Peyer's patch (tissue), 4 donors: Measurements from ENCODE around the gene P2RX2. TPM values are rescaled to one million over a fixed set of nuclear protein-coding genes. Genes with fewer than 3 reads are reported as not detected.

ENCODE experiments used
- DNase-seq, 3 donors: peaks; one replicate each; pipeline ENCODE4 v3.0.0-alpha.2; 2017 to 2019
- H3K27ac ChIP-seq, 4 donors: fragments of 200-600 bp; sonication (generic); one replicate each; pipeline ENCODE4 v1.5.1; 2016 to 2019
- H3K27me3 ChIP-seq, 2 donors: fragments of 200-600 bp; sonication (generic); one replicate each; pipeline ENCODE4 v1.5.1; 2019
- H3K36me3 ChIP-seq, 3 donors: fragments of 200-600 bp; sonication (generic); one replicate each; pipeline ENCODE4 v1.5.1; 2016 to 2019
- H3K4me1 ChIP-seq, 4 donors: fragments of 200-600 bp; sonication (generic); one replicate each; pipeline ENCODE4 v1.5.1; 2016 to 2019
- H3K4me3 ChIP-seq, 4 donors: fragments of 200-600 bp; sonication (generic); 1 replicate in 3 of 4; 2 replicates in 1 of 4; pipeline ENCODE4 v1.5.1; 2016 to 2019; ENCODE audit warnings: mild to moderate bottlenecking in 1 of 4
- H3K9me3 ChIP-seq, 4 donors: fragments of 200-600 bp; sonication (generic); one replicate each; pipeline ENCODE4 v1.5.1; 2016 to 2019; ENCODE audit warnings: mild to moderate bottlenecking in 1 of 4
- CTCF ChIP-seq, 6 experiments: fragments of 450-650 bp in 4 of 6; fragments of 200-600 bp in 2 of 6; sonication (generic) in 1 of 6; IDR thresholded peaks; one replicate each; pipeline ENCODE4 v1.5.1; 2017 to 2019; ENCODE audit warnings: antibody characterized with exemption in 6 of 6, mild to moderate bottlenecking in 3 of 6, moderate library complexity in 1 of 6
- POLR2A ChIP-seq, 2 donors: fragments of 450-650 bp; IDR thresholded peaks; one replicate each; pipeline ENCODE4 v1.5.1; 2017; ENCODE audit warnings: antibody characterized with exemption in 2 of 2, mild to moderate bottlenecking in 2 of 2, moderate library complexity in 2 of 2
- total RNA-seq, 4 donors: library from RNA; depleted of rRNA; stranded (reverse); fragments of >200 nt; gene quantifications; one replicate each; pipeline ENCODE4 v1.1.0, GENCODE V29; 2016

The P2RX2 gene
- total RNA-seq, 4 donors from 2014 or later = 3.8 to 4.7 (median 4.1) TPM; not detected in 1

- Histone ChIP-seq H3K9me3 (no peaks in the 10 kb centered on the region), H3K36me3 (no peaks in the 10 kb centered on the region), H3K27me3 (peaks cover 0 to 5% of the 10 kb centered on the region in 2 donors), H3K27ac (no peak overlapping the region), H3K4me3 (no peak overlapping the region), H3K4me1 (peaks cover 0 to 10% (median 0%) of the 10 kb centered on the region in 4 donors)
- DNase-seq = peak in 1 of 3 donors; percentile 47
- no peak for TF ChIP-seq CTCF (IDR thresholded peaks at IDR 0.05)
- TF ChIP-seq POLR2A (IDR thresholded peaks at IDR 0.05) = no peak
These were observed 10.1 kb upstream of the P2RX2 start for GRCh38 chr12:132608231-132609171.

- no peak within 1 kb of the TSS for H3K27ac ChIP-seq
- TF ChIP-seq POLR2A (IDR thresholded peaks at IDR 0.05) = no peak
- no peak for TF ChIP-seq CTCF (IDR thresholded peaks at IDR 0.05)
- H3K9me3 ChIP-seq = no peaks in the 10 kb centered on the region
- no peaks in the 10 kb centered on the region for H3K27me3 ChIP-seq
- no peaks in the 10 kb centered on the region for H3K4me1 ChIP-seq
- H3K4me3 ChIP-seq = peak within 1 kb of the TSS in 1 of 4 donors; percentile 11
- DNase-seq = peak in 1 of 3 donors; percentile 47
- no peaks in the 10 kb centered on the region for H3K36me3 ChIP-seq
These were observed 8.4 kb upstream of the P2RX2 start, which contains the start of gene LRCOL1 for GRCh38 chr12:132610051-132610759. LRCOL1 (minus strand) TSS chr12:132610582; CDS start chr12:132606251, 4,331 bp downstream.

GRCh38 chr12:132610866-132611602 is 7.5 kb upstream of the P2RX2 start:
- H3K4me1 ChIP-seq = no peaks in the 10 kb centered on the region
- TF ChIP-seq CTCF (IDR thresholded peaks at IDR 0.05) = no peak
- TF ChIP-seq POLR2A (IDR thresholded peaks at IDR 0.05) = no peak
- no peaks in the 10 kb centered on the region for H3K27me3 ChIP-seq
- H3K9me3 ChIP-seq = no peaks in the 10 kb centered on the region
- H3K27ac ChIP-seq = no peak overlapping the region
- DNase-seq = no peak
- H3K4me3 ChIP-seq = no peak overlapping the region
- no peaks in the 10 kb centered on the region for H3K36me3 ChIP-seq

- Histone ChIP-seq H3K27me3 (no peaks in the 10 kb centered on the region), H3K27ac (no peak overlapping the region), H3K36me3 (no peaks in the 10 kb centered on the region), H3K9me3 (peaks cover 0 to 4% (median 1%) of the 10 kb centered on the region in 4 donors), H3K4me3 (no peak overlapping the region), H3K4me1 (no peaks in the 10 kb centered on the region)
- TF ChIP-seq POLR2A (IDR thresholded peaks at IDR 0.05) (no peak), CTCF (IDR thresholded peaks at IDR 0.05) (no peak)
- DNase-seq = no peak
These were observed 7.0 kb upstream of the P2RX2 start for GRCh38 chr12:132611620-132612019.

- Histone ChIP-seq H3K4me3 (no peak overlapping the region), H3K4me1 (peaks cover 0 to 6% (median 0%) of the 10 kb centered on the region in 4 donors), H3K27me3 (peaks cover 0 to 16% of the 10 kb centered on the region in 2 donors), H3K9me3 (peaks cover 0 to 13% (median 7%) of the 10 kb centered on the region in 4 donors), H3K36me3 (no peaks in the 10 kb centered on the region), H3K27ac (no peak overlapping the region)
- TF ChIP-seq POLR2A (IDR thresholded peaks at IDR 0.05) (no peak), CTCF (IDR thresholded peaks at IDR 0.05) (no peak)
- no peak for DNase-seq
These were observed 4.5 kb upstream of the P2RX2 start for GRCh38 chr12:132614029-132614428.
